ENCODE data around the gene UNC13A.

UNC13A gene

DNA sequence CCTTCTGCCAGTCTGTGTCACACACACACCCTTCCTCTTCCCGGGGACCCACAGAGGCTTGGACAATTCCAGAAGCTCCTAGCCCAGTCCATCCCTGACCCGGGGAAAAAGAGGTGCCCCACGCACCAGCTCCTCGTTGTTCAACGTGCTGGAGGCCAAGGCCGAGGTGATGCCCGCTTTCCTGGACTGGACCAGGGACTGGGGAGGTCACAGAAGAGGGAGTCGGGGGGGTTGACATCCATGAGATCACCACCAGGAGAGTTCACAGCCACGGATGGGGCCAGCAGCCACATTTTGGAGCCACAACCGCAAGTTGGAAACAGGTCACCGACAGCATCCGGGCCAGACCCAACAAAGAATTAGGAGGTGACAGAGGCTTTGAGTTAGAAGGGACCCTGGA is 39.4 kb downstream of the UNC13A start:
- Histone ChIP-seq H3K27ac (ENCODE audit: low read length) (no peak overlapping the region), H3K9me3 (ENCODE audit: insufficient read depth, low read length, severe bottlenecking) (no peaks in the 10 kb centered on the region), H2AFZ (ENCODE audit: low read depth, low read length) (no peak overlapping the region), H3K4me2 (ENCODE audit: insufficient read depth, low read length) (no peak overlapping the region), H3K4me3 (ENCODE audit: low read depth in 1 of 2, low read length in 2 of 2) (no peak overlapping the region), H3K79me2 (ENCODE audit: insufficient read depth, low read length) (no peaks in the 10 kb centered on the region), H3K9ac (ENCODE audit: low read depth, low read length) (no peak overlapping the region), H4K20me1 (ENCODE audit: insufficient read depth, low read length) (no peaks in the 10 kb centered on the region), H3K27me3 (ENCODE audit: insufficient read depth, low read length, poor library complexity) (no peaks in the 10 kb centered on the region), H3K36me3 (ENCODE audit: insufficient read depth, low read length) (no peaks in the 10 kb centered on the region), H3K4me1 (ENCODE audit: insufficient read depth, low read length) (no peaks in the 10 kb centered on the region)
- DNase-seq (no peak), ATAC-seq (ENCODE audit: insufficient read depth, low read depth) (no peak)
- TF ChIP-seq, protein P1, sequence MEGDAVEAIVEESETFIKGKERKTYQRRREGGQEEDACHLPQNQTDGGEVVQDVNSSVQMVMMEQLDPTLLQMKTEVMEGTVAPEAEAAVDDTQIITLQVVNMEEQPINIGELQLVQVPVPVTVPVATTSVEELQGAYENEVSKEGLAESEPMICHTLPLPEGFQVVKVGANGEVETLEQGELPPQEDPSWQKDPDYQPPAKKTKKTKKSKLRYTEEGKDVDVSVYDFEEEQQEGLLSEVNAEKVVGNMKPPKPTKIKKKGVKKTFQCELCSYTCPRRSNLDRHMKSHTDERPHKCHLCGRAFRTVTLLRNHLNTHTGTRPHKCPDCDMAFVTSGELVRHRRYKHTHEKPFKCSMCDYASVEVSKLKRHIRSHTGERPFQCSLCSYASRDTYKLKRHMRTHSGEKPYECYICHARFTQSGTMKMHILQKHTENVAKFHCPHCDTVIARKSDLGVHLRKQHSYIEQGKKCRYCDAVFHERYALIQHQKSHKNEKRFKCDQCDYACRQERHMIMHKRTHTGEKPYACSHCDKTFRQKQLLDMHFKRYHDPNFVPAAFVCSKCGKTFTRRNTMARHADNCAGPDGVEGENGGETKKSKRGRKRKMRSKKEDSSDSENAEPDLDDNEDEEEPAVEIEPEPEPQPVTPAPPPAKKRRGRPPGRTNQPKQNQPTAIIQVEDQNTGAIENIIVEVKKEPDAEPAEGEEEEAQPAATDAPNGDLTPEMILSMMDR (IDR thresholded peaks at IDR 0.05; ENCODE audit: borderline replicate concordance, extremely low read depth, low read length, poor library complexity, severe bottlenecking) = no peak
- TF ChIP-seq EZH2 (IDR thresholded peaks at IDR 0.05; ENCODE audit: borderline replicate concordance, low read depth, low read length, severe bottlenecking) = no peak

DNA sequence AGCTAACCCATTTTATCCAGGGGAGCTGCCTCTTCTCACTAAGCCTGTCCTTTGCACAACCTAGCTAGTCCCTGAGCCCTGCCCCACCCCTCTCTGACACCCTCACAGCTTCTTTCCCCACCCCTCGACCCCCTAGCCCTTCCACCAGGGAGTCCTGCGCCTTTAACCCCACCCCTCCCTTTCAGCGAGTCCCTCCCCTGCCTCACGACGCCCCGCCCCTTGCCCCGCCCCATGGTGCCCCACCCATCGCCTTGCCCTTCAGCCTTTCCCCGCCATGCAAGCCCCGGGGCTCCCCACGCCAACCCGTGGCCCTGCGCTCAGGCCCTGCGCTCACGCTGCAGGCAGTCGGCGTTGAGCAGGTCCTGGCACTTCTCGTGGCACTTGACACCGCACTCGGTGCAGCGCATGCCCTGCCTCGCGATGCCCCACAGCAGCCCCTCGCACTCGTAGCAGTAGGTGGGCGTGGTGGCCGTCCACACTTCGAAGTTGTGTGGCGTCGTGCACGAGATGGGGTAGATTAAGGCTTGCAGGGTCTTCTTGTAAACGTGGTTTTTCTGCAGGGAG is 40.0 kb downstream of the UNC13A start:
- Histone ChIP-seq H3K27me3 (ENCODE audit: insufficient read depth, low read length, poor library complexity) (no peaks in the 10 kb centered on the region), H3K27ac (ENCODE audit: low read length) (no peak overlapping the region), H3K4me3 (ENCODE audit: low read depth in 1 of 2, low read length in 2 of 2) (no peak overlapping the region), H3K79me2 (ENCODE audit: insufficient read depth, low read length) (no peaks in the 10 kb centered on the region), H3K9ac (ENCODE audit: low read depth, low read length) (no peak overlapping the region), H3K36me3 (ENCODE audit: insufficient read depth, low read length) (no peaks in the 10 kb centered on the region), H2AFZ (ENCODE audit: low read depth, low read length) (no peak overlapping the region), H4K20me1 (ENCODE audit: insufficient read depth, low read length) (no peaks in the 10 kb centered on the region), H3K4me1 (ENCODE audit: insufficient read depth, low read length) (no peaks in the 10 kb centered on the region), H3K9me3 (ENCODE audit: insufficient read depth, low read length, severe bottlenecking) (no peaks in the 10 kb centered on the region), H3K4me2 (ENCODE audit: insufficient read depth, low read length) (no peak overlapping the region)
- no peak for ATAC-seq (ENCODE audit: insufficient read depth, low read depth)
- no peak for DNase-seq
- TF ChIP-seq, protein P1 (IDR thresholded peaks at IDR 0.05; ENCODE audit: borderline replicate concordance, extremely low read depth, low read length, poor library complexity, severe bottlenecking) = no peak
- no peak for TF ChIP-seq EZH2 (IDR thresholded peaks at IDR 0.05; ENCODE audit: borderline replicate concordance, low read depth, low read length, severe bottlenecking)

DNA sequence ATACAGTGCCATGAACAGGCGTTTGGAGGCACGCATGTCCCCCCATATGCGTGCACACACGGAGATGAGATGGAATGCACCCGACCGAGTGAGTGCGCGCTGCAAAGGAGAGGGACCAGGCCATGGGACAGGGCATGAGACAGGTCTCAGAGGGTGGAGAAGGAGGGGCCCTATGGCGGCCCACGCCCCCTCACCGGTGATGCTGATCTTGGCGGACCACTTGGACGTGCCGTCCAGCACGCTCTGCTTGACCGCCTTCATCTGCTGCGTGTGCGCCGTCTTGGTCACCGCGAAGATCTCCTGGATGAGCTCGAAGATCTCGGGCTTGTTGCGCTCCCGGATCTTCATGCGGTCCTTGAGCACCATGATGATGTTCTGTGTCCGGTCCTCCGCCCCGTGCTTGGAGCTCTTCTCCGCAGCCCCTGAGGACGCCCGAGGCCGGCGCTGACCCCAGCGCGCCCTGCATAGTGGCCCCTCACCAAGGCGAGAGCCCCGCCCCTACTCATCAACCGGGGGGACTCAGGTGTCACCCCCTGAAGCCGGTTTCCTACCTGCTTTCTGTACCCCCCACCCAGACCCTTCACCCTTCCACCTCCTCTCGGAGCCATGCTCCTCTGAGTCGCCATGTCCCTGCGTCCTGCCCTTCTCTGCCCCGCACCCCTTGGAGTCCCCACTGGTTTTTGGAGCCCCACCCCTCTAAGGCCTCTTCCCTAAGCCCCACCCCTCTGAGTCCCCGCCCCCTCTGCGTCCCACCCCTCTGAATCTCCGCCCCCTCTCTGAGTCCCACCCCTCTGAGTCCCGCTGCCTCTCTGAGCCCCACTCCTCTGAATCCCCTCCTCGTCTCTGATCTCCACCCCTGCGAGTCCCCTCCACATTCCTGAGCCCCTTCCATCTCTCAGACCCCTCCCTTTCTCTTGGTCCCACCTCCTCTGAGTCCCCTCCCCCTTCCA is 40.8 kb downstream of the UNC13A start:
- no peaks in the 10 kb centered on the region for H3K9me3 ChIP-seq (ENCODE audit: insufficient read depth, low read length, severe bottlenecking)
- no peak overlapping the region for H3K4me3 ChIP-seq (ENCODE audit: low read depth in 1 of 2, low read length in 2 of 2)
- no peaks in the 10 kb centered on the region for H3K36me3 ChIP-seq (ENCODE audit: insufficient read depth, low read length)
- no peak overlapping the region for H3K9ac ChIP-seq (ENCODE audit: low read depth, low read length)
- no peaks in the 10 kb centered on the region for H3K4me1 ChIP-seq (ENCODE audit: insufficient read depth, low read length)
- DNase-seq (no peak), ATAC-seq (ENCODE audit: insufficient read depth, low read depth) (no peak)
- H3K27me3 ChIP-seq (ENCODE audit: insufficient read depth, low read length, poor library complexity) = no peaks in the 10 kb centered on the region
- no peak overlapping the region for H3K4me2 ChIP-seq (ENCODE audit: insufficient read depth, low read length)
- no peaks in the 10 kb centered on the region for H3K79me2 ChIP-seq (ENCODE audit: insufficient read depth, low read length)
- TF ChIP-seq, protein P1 (IDR thresholded peaks at IDR 0.05; ENCODE audit: borderline replicate concordance, extremely low read depth, low read length, poor library complexity, severe bottlenecking) = no peak
- TF ChIP-seq EZH2 (IDR thresholded peaks at IDR 0.05; ENCODE audit: borderline replicate concordance, low read depth, low read length, severe bottlenecking) = no peak
- no peak overlapping the region for H2AFZ ChIP-seq (ENCODE audit: low read depth, low read length)
- no peak overlapping the region for H3K27ac ChIP-seq (ENCODE audit: low read length)
- H4K20me1 ChIP-seq (ENCODE audit: insufficient read depth, low read length) = no peaks in the 10 kb centered on the region
